Measurements from ENCODE around the gene PYGB. TPM values are rescaled to one million over a fixed set of nuclear protein-coding genes. Genes with fewer than 3 reads are reported as not detected.

The PYGB gene
- total RNA-seq, 1 donor from 2014 or later, result 155 TPM

DNA sequence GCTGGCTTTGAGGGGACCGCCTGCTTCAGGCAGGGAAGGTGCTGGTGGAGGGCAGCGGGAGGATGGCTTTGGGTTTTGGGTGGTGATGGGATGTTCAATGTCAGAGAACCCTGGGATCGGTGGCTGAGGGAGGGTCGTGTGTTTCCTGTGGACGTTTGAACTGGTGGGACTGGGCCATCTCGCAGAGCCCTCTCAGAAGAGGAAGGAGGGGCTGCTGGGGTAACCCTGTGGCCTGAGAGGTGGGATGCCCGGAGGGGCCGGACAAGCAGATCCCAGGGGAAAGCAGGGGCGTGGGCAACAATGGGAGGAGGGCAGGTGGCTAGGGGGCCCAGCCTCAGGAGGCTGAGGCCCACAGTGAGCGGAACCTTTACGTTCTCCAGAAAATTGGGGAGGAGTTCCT is 34.9 kb downstream of the PYGB start:
- no peak for DNase-seq (ENCODE audit: low read depth)

DNA sequence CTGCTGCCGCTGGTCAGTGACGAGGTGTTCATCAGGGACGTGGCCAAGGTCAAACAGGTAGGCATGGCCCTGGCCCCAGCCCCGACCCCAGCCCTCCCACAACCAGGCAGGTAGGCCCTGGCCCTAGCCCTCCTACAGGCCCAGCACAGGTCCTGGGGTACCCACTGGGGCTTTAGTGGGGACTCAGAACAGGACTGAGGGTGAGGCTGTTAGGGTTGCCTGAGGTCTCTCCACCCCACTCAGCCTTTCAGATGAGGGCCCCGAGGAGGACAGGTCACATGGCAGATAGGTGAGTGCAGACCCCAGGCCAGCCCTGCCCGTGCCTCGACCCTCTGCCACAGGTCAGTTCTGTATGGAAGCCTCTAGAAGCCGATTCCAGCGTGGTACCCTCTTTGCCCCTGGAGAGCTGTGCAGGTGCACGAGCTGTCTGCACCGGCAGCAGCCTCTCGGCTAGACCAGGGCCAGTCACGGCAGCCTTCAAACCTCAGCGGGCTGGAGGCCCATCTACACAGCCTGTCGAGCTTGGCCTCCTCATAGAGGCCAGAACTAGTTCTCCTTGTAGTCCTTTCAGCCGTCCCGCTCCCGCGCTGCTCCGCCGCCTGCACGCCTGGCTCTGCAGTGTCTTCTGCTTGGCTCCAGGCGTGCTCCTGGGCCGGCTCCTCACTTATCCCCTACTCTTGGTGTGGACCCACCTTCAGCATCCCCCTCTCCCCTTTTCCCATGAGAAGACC is 35.5 kb downstream of the PYGB start:
- DNase-seq (ENCODE audit: low read depth), result no peak

DNA sequence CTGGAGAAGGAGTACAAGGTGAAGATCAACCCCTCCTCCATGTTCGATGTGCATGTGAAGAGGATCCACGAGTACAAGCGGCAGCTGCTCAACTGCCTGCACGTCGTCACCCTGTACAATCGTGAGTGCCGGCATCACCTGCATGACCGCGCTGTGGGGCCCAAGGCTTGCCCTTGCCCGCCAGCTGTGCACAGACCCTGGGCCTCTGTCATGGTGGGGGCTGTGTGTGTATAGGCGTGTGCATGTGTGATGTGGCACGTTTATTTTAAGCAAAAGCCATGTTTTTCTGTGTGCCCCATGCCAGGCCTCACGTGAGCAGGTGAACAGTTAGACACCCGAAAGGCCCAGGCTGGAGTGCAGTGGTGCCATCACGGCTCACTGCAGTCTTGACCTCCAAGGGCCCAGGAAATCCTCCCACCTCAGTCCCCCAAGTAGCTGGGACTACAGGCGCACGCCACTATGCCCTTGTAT is 36.3 kb downstream of the PYGB start:
- no peak for DNase-seq (ENCODE audit: low read depth)

- no peak for DNase-seq (ENCODE audit: low read depth)
These were observed 37.3 kb downstream of the PYGB start for GRCh38 chr20:25285091-25285647.

DNA sequence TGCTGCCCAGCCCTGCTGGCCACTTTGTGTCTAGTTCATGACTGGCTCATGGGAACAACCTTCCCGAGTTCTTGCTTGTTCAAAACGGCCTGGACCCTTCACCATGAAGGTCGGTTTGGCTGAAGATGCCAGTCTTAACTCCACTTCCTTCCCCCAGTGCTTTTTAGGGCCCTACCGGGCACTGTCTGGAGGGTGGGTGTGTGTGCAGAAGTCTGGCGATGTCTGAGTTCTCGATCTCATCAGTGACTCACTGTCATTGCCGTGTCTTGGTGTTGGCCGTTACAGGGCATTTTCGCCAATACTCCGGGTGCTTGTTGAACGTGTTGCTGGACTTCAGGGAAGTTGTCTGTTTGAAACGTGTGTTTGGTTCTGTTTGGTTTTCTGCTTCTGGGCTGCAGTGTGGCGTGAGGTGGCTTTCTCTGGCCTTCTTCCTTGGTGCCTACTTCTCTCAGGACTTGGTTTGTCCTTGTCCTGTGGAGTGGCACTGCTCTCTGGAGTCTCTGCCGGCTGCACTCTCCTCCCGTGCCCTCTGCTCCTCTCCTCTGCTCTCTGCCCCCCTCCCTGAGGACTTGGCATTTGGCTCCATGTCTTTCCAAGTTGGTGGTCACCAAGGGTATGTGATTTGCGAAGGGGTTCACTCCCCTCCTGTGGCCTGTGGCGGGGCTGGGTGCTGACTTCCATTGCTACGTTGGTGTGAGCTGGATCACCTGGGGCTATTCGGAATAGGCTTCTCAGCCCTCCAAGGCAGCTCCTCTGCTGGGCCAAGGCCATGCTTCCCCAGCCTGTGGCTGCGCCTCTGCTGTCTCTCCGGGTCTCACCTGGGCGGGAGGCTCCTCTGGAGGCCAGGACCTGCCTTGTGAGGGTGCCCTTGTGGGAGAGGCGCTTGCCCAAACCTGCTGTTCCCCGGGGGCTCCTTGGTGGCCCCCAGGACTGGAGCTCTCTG is 38.2 kb downstream of the PYGB start:
- no peak for DNase-seq (ENCODE audit: low read depth)

DNA sequence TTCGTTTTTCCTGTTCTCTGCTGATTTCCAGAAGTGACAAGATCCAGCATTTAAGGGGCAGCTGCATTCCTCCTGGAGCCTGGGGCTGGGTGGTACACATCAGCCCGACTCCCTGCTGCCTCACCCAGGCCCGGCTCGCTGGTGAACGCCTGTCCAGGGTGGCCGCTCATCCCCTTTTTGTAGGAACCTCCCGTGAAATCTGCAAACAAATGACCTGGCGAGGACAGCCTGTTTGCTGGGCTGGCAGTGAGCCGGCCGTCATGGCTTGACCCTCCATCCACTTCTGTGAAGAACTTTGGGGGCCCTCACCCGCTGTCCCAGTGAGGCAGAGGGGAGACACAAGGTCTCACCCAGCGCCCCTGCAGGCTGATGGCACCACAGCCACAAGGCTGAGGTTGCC is 39.0 kb downstream of the PYGB start:
- DNase-seq (ENCODE audit: low read depth), result no peak

DNA sequence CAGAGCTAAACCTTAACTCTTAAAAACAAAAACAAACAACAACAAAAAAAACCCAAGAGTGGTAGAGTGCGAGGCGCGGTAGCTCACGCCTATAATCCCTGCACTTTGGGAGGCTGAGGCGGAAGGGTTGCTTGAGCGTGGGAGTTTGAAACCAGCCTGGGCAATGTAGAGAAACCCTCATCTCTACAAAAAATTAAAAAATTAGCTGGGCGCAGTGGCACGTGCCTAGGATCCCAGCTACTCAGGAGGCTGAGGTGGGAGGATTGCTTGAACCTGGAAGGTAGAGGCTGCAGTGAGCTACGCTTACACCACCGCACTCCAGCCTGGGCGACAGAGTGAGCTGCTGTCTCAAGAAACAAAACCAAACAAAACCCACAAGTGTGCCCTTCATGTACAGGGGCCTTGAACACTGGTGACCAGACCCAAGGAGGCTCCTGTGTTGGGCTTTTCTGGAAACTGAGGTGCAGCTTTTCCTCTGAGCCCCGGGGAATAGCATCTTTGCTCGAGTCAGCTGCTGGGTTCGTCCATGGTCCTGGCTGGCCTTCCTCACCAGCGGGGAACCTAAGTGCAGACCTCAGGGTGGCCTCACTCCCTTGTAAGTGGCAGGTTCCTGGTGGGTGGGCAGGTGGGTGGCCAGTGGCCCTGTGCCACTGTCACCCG is 39.9 kb downstream of the PYGB start:
- no peak for DNase-seq (ENCODE audit: low read depth)

- no peak for DNase-seq (ENCODE audit: low read depth)
These were observed 40.7 kb downstream of the PYGB start for GRCh38 chr20:25288291-25289181.

DNA sequence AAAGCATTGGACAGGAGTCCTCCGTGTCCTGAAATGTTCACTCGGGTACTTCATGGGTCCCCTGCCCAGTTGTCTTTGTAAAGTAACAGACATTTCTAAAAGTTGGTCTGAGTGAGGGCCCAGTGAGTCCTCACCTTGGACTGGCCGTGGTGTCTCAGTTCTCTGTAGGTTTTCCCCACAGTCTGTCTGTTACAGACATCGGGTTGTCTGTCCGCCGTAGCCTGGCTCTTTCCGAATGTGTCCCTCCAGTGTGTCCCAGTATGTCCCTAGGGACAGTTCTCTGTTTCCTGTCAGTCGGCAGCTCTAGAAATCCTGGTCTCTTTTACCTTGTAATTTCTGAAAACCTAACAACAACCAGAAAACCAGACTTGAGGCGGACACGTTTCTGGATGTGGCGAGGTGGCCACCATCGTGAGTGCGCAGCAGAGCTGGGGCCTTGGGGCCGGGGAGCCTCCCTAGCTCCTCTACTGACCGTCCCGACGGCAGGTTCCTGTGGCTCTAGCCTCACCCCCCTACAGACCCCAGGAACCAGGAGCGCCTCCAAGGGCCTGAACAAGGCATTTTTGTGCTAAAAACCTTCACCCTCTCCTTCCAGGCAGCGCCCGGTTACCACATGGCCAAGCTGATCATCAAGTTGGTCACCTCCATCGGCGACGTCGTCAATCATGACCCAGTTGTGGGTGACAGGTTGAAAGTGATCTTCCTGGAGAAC is 42.2 kb downstream of the PYGB start:
- no peak for DNase-seq (ENCODE audit: low read depth)

- DNase-seq (ENCODE audit: low read depth), result no peak
These were observed 43.0 kb downstream of the PYGB start for GRCh38 chr20:25290646-25291431.

- no peak for DNase-seq (ENCODE audit: low read depth)
These were observed 43.7 kb downstream of the PYGB start for GRCh38 chr20:25291432-25292133.

GRCh38 chr20:25292176-25292891 is 44.4 kb downstream of the PYGB start:
- DNase-seq (ENCODE audit: low read depth), result no peak

DNA sequence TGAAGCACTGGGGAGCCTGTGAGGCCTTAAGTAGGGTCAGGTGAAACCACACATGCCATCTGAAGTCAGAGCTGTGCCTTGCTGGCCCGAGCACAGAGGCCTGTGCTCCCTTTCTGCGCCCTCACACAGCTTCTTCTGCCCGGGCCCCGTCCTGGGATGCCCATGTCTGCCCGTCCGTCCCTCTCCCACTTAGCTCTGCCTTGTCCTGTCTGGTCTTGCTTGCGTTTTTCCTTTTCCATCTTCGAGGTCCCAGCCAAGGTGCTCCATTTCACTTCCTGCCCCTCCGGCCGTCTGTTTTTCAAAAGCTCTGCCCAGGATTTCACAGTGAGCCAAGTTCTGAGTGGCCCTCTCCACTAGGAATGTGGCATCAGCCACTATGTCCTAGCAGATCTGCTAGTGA is 45.6 kb downstream of the PYGB start:
- no peak for DNase-seq (ENCODE audit: low read depth)

DNA sequence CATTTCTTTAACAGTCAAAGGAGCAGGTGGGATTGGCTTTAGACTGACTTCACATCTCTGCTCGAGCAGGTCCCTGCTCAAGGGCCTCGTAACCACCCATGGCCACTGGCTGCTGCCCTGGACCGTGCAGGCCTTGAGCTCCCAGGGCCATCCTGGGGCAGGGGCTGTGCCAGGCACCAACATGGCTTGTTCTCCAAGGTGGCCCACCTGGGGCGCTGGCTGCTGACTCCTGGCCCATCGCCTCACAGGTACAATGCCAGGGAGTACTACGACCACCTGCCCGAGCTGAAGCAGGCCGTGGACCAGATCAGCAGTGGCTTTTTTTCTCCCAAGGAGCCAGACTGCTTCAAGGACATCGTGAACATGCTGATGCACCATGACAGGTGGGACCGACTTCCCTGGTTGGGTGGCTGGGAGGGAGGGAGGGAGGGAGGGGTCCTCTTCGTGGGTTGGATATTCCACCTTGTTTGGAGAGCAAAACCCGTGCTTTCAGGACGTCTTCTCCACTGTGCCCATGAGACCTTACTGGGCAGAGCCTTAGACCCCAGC is 46.1 kb downstream of the PYGB start:
- DNase-seq (ENCODE audit: low read depth), result no peak

DNA sequence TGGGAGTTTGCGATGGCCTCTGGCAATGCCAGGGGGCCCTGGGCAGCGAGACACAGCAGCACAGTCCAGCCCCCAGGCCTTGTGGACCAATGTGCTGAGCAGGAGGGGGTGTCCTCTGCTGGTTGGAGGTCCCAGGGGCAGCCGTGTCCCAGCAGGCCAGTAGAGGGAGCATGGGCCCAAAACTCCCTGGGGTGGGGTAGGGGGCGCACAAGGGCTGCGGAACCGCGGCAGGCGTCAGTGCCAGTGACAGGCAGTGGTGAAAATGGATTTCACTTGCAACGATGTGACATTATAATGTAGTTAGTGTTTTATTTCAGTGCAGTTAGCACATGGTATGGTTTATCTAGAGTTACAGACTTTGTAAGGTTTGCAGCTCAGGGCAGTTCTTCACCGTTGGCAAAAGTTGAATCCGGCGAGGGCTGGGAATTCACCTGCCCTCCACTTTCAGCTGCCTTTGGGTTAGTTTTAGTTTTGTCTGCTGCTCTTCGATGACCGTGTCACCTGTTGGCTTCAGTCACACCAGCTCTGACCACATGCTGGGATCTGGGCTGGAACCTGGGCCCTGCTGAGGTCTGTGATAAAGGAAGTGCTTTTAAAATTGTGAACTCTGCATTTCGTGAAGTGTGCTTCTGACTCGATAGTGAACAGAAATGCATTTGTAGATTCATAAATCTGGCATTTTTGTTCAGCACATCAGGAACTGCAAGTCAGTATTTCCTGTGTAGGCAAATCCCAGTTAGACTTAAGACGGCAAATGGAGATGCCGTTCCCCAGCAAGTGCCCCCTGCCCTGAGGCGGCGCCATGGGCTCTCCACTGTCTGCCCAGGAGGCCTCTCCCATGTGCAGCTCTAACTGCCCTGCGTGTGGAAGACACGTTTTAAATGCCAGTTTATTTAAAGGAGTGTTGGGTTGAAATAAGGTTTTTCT is 46.8 kb downstream of the PYGB start:
- no peak for DNase-seq (ENCODE audit: low read depth)

DNA sequence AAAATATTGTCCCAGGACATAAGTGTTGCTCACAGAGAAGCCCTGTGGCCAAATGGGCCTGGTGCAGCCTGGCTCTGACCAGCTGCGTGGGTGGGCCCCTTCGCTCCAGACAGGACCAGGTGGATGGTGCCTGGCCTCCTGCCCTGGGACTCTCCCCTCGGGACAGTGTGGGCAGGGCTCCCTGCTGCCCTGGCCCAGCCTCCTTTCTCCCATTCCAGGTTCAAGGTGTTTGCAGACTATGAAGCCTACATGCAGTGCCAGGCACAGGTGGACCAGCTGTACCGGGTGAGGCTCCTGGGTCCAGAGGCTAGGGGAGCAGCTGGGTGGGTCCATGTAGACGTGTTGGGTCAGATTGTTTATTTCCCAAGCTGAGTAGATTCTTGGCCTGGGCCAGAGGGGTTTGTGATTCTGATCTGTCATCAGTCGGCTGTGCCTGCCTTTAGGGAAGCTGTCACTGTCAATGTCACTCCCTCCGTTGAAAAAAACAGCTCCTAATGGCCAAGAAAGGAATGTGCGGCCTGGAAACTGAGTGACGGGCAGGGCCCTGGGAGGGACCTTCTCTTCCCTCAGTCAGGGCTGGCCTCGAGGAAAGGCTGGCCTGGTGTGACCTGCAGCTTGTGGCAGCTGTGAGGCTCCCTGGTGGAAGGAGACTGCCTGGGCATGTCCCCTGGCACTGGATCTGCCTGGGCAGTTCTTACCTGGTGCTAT is 47.7 kb downstream of the PYGB start:
- DNase-seq (ENCODE audit: low read depth), result no peak
